PC-3 (cell line): ENCODE results near the gene AGAP1. TPM values are rescaled to one million over a fixed set of nuclear protein-coding genes. Genes with fewer than 3 reads are reported as not detected.
A peak's percentile ranks its signal among the peaks of the same experiment; 100 is the strongest.

ENCODE experiments used
- ATAC-seq: fragments of 200-7000 bp; cut with Tn5 transposase; 2 replicates; pipeline ENCODE4 v1.9.1; 2020; ENCODE audit warnings: mild to moderate bottlenecking, moderate library complexity
- BruUV-seq: library from RNA; stranded (reverse); fragments of 400-500 nt; replicated peaks from 2 replicates; lab custom pipeline; 2021; lab: Mats Ljungman, UMichigan
- CTCF ChIA-PET: fragments of 300-600 bp; sonication (Branson Sonifier 250); formaldehyde crosslinking; loops from one replicate; lab custom pipeline; 2022; ENCODE audit warnings: antibody characterized with exemption; lab: Charles Lee
- POLR2A ChIA-PET: fragments of 300-600 bp; sonication (Branson Sonifier 250); formaldehyde crosslinking; loops from one replicate; lab custom pipeline; 2022; ENCODE audit warnings: antibody characterized with exemption; ENCODE audit not compliant: unreplicated experiment; lab: Charles Lee
- DNase-seq: peaks from one replicate; pipeline ENCODE4 v3.0.0-alpha.2; 2015
- H2AFZ ChIP-seq: fragments of 300-600 bp; sonication (generic); 2 replicates; pipeline ENCODE4 v1.6.0; 2016; ENCODE audit warnings: antibody characterized with exemption, low read length
- H3F3A ChIP-seq: fragments of 300-600 bp; sonication (generic); one replicate; pipeline ENCODE4 v1.6.0; 2017; ENCODE audit warnings: antibody characterized with exemption, low read length, control low read depth, mild to moderate bottlenecking; ENCODE audit not compliant: unreplicated experiment
- H3K27ac ChIP-seq: fragments of 300-600 bp; sonication (generic); 2 replicates; pipeline ENCODE4 v1.5.1; 2016; ENCODE audit warnings: mild to moderate bottlenecking, low read length
- H3K27me3 ChIP-seq: fragments of 300-600 bp; sonication (generic); 2 replicates; pipeline ENCODE4 v1.6.1; 2016; ENCODE audit warnings: low read length, mixed read lengths
- H3K36me3 ChIP-seq: fragments of 300-600 bp; sonication (generic); 2 replicates; pipeline ENCODE4 v1.6.1; 2016; ENCODE audit warnings: low read depth, mixed run types, low read length, mixed read lengths
- H3K4me1 ChIP-seq: fragments of 300-600 bp; sonication (generic); 2 replicates; pipeline ENCODE4 v1.5.1; 2016; ENCODE audit warnings: low read length; ENCODE audit not compliant: insufficient read depth
- H3K4me2 ChIP-seq: fragments of 300-600 bp; sonication (generic); 2 replicates; pipeline ENCODE4 v1.6.0; 2016; ENCODE audit warnings: low read length
- H3K4me3 ChIP-seq: fragments of 300-600 bp; sonication (generic); 2 replicates; pipeline ENCODE4 v1.5.1; 2016; ENCODE audit warnings: mild to moderate bottlenecking, low read length, mixed read lengths
- H3K79me2 ChIP-seq: fragments of 300-600 bp; sonication (generic); 2 replicates; pipeline ENCODE4 v1.6.1; 2017; ENCODE audit warnings: low read length, mixed read lengths
- H3K9ac ChIP-seq: fragments of 300-600 bp; sonication (generic); 2 replicates; pipeline ENCODE4 v1.6.0; 2016; ENCODE audit warnings: mild to moderate bottlenecking, low read length
- H3K9me2 ChIP-seq: fragments of 300-600 bp; sonication (generic); replicated peaks from 2 replicates; pipeline ENCODE4 v1.6.1; 2016; ENCODE audit warnings: mixed run types, low read length, mixed read lengths
- H3K9me3 ChIP-seq: fragments of 300-600 bp; sonication (generic); 2 replicates; pipeline ENCODE4 v1.6.1; 2016; ENCODE audit warnings: low read length, mixed read lengths
- H4K20me1 ChIP-seq: fragments of 300-600 bp; sonication (generic); 2 replicates; pipeline ENCODE4 v1.6.1; 2016; ENCODE audit warnings: low read length, mixed read lengths
- CTCF ChIP-seq: fragments of 300-600 bp; sonication (generic); conservative IDR thresholded peaks from 2 replicates; pipeline ENCODE4 v1.5.1; 2017; ENCODE audit warnings: antibody characterized with exemption, low read depth, mild to moderate bottlenecking, low read length
- EZH2 ChIP-seq: fragments of 300-600 bp; sonication (generic); IDR thresholded peaks from one replicate; pipeline ENCODE4 v1.6.1; 2017; ENCODE audit warnings: antibody characterized with exemption, mild to moderate bottlenecking, low read length; ENCODE audit not compliant: unreplicated experiment
- EZH2phosphoT487 ChIP-seq: fragments of 300-600 bp; sonication (generic); IDR thresholded peaks from 2 replicates; pipeline ENCODE4 v1.6.1; 2018; ENCODE audit warnings: mild to moderate bottlenecking, antibody characterized with exemption, low read length, borderline replicate concordance
- intact Hi-C: fragments of 100-400 bp; cut with micrococcal nuclease; formaldehyde crosslinking; loops from 2 replicates; pipeline ENCODE4 v1.9.0; 2023
- total RNA-seq: library from RNA; depleted of rRNA; stranded (reverse); fragments of >200 nt; gene quantifications from 2 replicates; pipeline ENCODE4 v1.2.3, GENCODE V29; 2014

Gene AGAP1
- total RNA-seq, 1 experiment from 2014 or later, result 31.0 TPM

GRCh38 chr2:235898766-235899165, 404.9 kb downstream of the AGAP1 start:
- POLR2A ChIA-PET, result no interaction called here
- TF ChIP-seq CTCF (no peak), EZH2 (no peak), EZH2phosphoT487 (no peak)
- Histone ChIP-seq H3K27ac (no peak overlapping the region), H3K4me2 (no peak overlapping the region), H2AFZ (no peak overlapping the region), H3K9me2 (no peaks in the 10 kb centered on the region), H3K79me2 (no peaks in the 10 kb centered on the region), H3F3A (no peaks in the 10 kb centered on the region), H4K20me1 (no peaks in the 10 kb centered on the region), H3K27me3 (no peaks in the 10 kb centered on the region), H3K9ac (no peak overlapping the region), H3K4me3 (no peak overlapping the region), H3K9me3 (no peaks in the 10 kb centered on the region), H3K36me3 (peaks cover 21% of the 10 kb centered on the region), H3K4me1 (peaks cover 16% of the 10 kb centered on the region)
- CTCF ChIA-PET, result no interaction called here
- no TSS peak for BruUV-seq
- DNase-seq (no peak), ATAC-seq (no peak)
- intact Hi-C loops, result no loop called here

GRCh38 chr2:235900631-235901030, 406.8 kb downstream of the AGAP1 start:
- POLR2A ChIA-PET, result no interaction called here

More at GRCh38 chr2:235900631-235901030, 406.8 kb downstream of the AGAP1 start:
- Histone ChIP-seq H3K36me3 (peaks cover 10% of the 10 kb centered on the region; the same call in 1 of the 2 replicates), H3K4me3 (no peak overlapping the region), H3K27ac (peak overlapping the region; percentile 28; the same call in 1 of the 2 replicates), H3K4me1 (peaks cover 16% of the 10 kb centered on the region), H3K4me2 (0 out of 2 replicates have a peak overlapping the region, but pooled peaks have one; percentile 8), H3F3A (no peaks in the 10 kb centered on the region), H3K9ac (no peak overlapping the region), H4K20me1 (no peaks in the 10 kb centered on the region), H3K79me2 (no peaks in the 10 kb centered on the region), H2AFZ (no peak overlapping the region), H3K27me3 (no peaks in the 10 kb centered on the region), H3K9me3 (no peaks in the 10 kb centered on the region), H3K9me2 (no peaks in the 10 kb centered on the region)
- peak; percentile 47 for ATAC-seq
- intact Hi-C loops, result no loop called here
- CTCF ChIA-PET, result no interaction called here
- TF ChIP-seq EZH2phosphoT487, result no peak
- no peak for TF ChIP-seq EZH2
- no peak for TF ChIP-seq CTCF
- peak; percentile 30 for DNase-seq
- no TSS peak for BruUV-seq
